ENCODE data around the gene NAV2. TPM values are rescaled to one million over a fixed set of nuclear protein-coding genes. Genes with fewer than 3 reads are reported as not detected.
"Not testable (repeated sequence)": the region's sequence is repeated elsewhere in the genome, so short reads cannot be mapped to it uniquely, and the experiment has no call there.

NAV2 gene
- total RNA-seq, 1 donor from 2014 or later, result 9.6 TPM

- no peak for TF ChIP-seq EZH2phosphoT487 (IDR thresholded peaks at IDR 0.05)
- no peak for TF ChIP-seq CTCF (IDR thresholded peaks at IDR 0.05)
- no peak for TF ChIP-seq EZH2 (IDR thresholded peaks at IDR 0.05)
- Histone ChIP-seq H4K20me1 (ENCODE audit: low read depth) (no peaks in the 10 kb centered on the region), H3K27ac (no peak overlapping the region), H3K4me3 (no peak overlapping the region), H3K27me3 (no peaks in the 10 kb centered on the region), H3K4me1 (peaks cover 14% of the 10 kb centered on the region), H3F3A (ENCODE audit: low read depth) (peaks cover 11% of the 10 kb centered on the region), H3K9ac (no peak overlapping the region), H3K9me3 (ENCODE audit: low read depth) (no peaks in the 10 kb centered on the region), H2AFZ (replicated peaks) (no peak overlapping the region), H3K36me3 (no peaks in the 10 kb centered on the region), H3K4me2 (no peak overlapping the region), H3K79me2 (ENCODE audit: low read depth) (no peaks in the 10 kb centered on the region)
- Mint-ChIP-seq H3K4me1 (peaks cover 19% of the 10 kb centered on the region), H3K27me3 (ENCODE audit: insufficient read depth, low read depth) (no peaks in the 10 kb centered on the region), H3K36me3 (peaks cover 4% of the 10 kb centered on the region), H3K27ac (no peak overlapping the region), H3K9me3 (no peaks in the 10 kb centered on the region), H3K4me3 (no peak overlapping the region)
- DNase-seq (ENCODE audit: low spot score), result no peak
Observed at GRCh38 chr11:19923626-19924025, 211.0 kb downstream of the NAV2 start.

GRCh38 chr11:19924311-19924710, 211.7 kb downstream of the NAV2 start:
- Histone ChIP-seq H3K36me3 (no peaks in the 10 kb centered on the region), H3K9me3 (ENCODE audit: low read depth) (no peaks in the 10 kb centered on the region), H3K27me3 (no peaks in the 10 kb centered on the region), H3K9ac (peak overlapping the region; percentile 44), H4K20me1 (ENCODE audit: low read depth) (no peaks in the 10 kb centered on the region), H3K27ac (peak overlapping the region; percentile 59), H3K79me2 (ENCODE audit: low read depth) (no peaks in the 10 kb centered on the region), H3K4me1 (peaks cover 14% of the 10 kb centered on the region), H2AFZ (replicated peaks) (no peak overlapping the region), H3F3A (ENCODE audit: low read depth) (peaks cover 11% of the 10 kb centered on the region), H3K4me3 (no peak overlapping the region), H3K4me2 (no peak overlapping the region)
- H3K27ac Mint-ChIP-seq, result no peak overlapping the region
- no peak overlapping the region for H3K4me3 Mint-ChIP-seq
- no peak for DNase-seq (ENCODE audit: low spot score)
- H3K9me3 Mint-ChIP-seq, result no peaks in the 10 kb centered on the region
- H3K27me3 Mint-ChIP-seq (ENCODE audit: insufficient read depth, low read depth), result peaks cover 3% of the 10 kb centered on the region
- peaks cover 3% of the 10 kb centered on the region for H3K36me3 Mint-ChIP-seq
- peaks cover 19% of the 10 kb centered on the region for H3K4me1 Mint-ChIP-seq
- TF ChIP-seq EZH2 (IDR thresholded peaks at IDR 0.05) (no peak), EZH2phosphoT487 (IDR thresholded peaks at IDR 0.05) (no peak)

- peaks cover 11% of the 10 kb centered on the region for H3F3A ChIP-seq (ENCODE audit: low read depth)
- H3K4me1 ChIP-seq, result peaks cover 14% of the 10 kb centered on the region
- no peaks in the 10 kb centered on the region for H3K27me3 ChIP-seq
- no peaks in the 10 kb centered on the region for H4K20me1 ChIP-seq (ENCODE audit: low read depth)
- TF ChIP-seq CTCF (IDR thresholded peaks at IDR 0.05) (no peak), EZH2phosphoT487 (IDR thresholded peaks at IDR 0.05) (no peak), EZH2 (IDR thresholded peaks at IDR 0.05) (no peak)
- Mint-ChIP-seq H3K36me3 (no peaks in the 10 kb centered on the region), H3K9me3 (no peaks in the 10 kb centered on the region), H3K27ac (no peak overlapping the region), H3K27me3 (ENCODE audit: insufficient read depth, low read depth) (peaks cover 3% of the 10 kb centered on the region), H3K4me1 (peaks cover 19% of the 10 kb centered on the region), H3K4me3 (no peak overlapping the region)
- no peaks in the 10 kb centered on the region for H3K79me2 ChIP-seq (ENCODE audit: low read depth)
- H3K4me2 ChIP-seq, result no peak overlapping the region
- DNase-seq (ENCODE audit: low spot score), result no peak
- no peak overlapping the region for H2AFZ ChIP-seq (replicated peaks)
- H3K4me3 ChIP-seq, result no peak overlapping the region
- H3K9me3 ChIP-seq (ENCODE audit: low read depth), result no peaks in the 10 kb centered on the region
- peak overlapping the region; percentile 44 for H3K9ac ChIP-seq
- peak overlapping the region; percentile 59 for H3K27ac ChIP-seq
- no peaks in the 10 kb centered on the region for H3K36me3 ChIP-seq
Observed at GRCh38 chr11:19924716-19925115, 212.1 kb downstream of the NAV2 start.

GRCh38 chr11:19927403-19927802, 214.8 kb downstream of the NAV2 start:
- peaks cover 16% of the 10 kb centered on the region for H3K4me1 Mint-ChIP-seq
- H3K9me3 ChIP-seq (ENCODE audit: low read depth); H4K20me1 ChIP-seq (ENCODE audit: low read depth); H3K4me3 Mint-ChIP-seq; H3K9me3 Mint-ChIP-seq; H3K27me3 ChIP-seq; H3K9ac ChIP-seq; H3K27me3 Mint-ChIP-seq (ENCODE audit: insufficient read depth, low read depth); H2AFZ ChIP-seq (replicated peaks); H3K36me3 ChIP-seq; H3K79me2 ChIP-seq (ENCODE audit: low read depth); H3K4me2 ChIP-seq; H3K36me3 Mint-ChIP-seq; H3K4me3 ChIP-seq; DNase-seq (ENCODE audit: low spot score); H3K27ac Mint-ChIP-seq; H3K27ac ChIP-seq: not testable (repeated sequence)
- Histone ChIP-seq H3K4me1 (peaks cover 27% of the 10 kb centered on the region), H3F3A (ENCODE audit: low read depth) (peaks cover 17% of the 10 kb centered on the region)

Measured in neural progenitor cell (in vitro differentiated cells).